ENCODE data around the gene SYNE1.

SYNE1 gene

GRCh38 chr6:152123076-152123475, 514.1 kb downstream of the SYNE1 start:
- DNase-seq: no peak

DNA sequence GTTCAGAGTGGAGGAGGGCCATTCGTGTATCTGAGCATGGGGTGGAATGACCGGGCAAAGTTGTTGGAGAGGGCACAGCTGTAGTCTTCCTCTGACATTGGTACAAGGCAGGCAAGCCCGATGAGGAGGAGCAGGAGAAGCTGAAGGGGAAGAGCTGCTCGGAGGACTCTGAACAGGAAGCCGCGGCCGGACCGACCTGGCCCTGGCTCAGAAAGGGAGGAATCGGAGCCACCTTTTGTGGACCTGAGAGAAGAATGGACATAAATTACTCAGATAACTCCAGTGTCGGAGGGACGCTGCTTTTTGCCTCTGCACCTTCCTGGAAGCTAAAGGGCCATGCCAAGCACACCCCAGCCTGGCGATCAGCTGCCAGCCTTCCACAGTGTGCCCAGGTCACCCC, 514.7 kb downstream of the SYNE1 start:
- DNase-seq: no peak

GRCh38 chr6:152121910-152122309, 515.3 kb downstream of the SYNE1 start:
- DNase-seq: no peak

GRCh38 chr6:152119831-152120230, 517.3 kb downstream of the SYNE1 start:
- no peak for DNase-seq

DNA sequence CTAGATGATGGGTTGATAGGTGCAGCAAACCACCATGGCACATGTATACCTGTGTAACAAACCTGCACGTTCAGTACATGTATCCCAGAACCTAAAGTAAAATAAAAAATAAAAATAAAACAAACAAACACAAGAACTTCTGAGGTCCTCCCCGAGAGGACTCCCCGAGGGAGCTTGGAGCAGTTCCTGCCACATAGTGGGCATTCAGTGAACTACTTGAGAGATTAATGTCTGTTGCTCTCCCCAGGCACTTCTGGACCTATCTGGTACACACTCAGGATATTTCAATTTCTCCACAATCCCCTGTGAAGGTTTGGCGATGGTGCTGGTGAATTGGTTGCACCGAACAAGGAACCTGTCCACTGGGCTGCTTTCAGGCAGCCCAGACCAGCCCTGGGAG, 518.5 kb downstream of the SYNE1 start:
- no peak for DNase-seq

DNA sequence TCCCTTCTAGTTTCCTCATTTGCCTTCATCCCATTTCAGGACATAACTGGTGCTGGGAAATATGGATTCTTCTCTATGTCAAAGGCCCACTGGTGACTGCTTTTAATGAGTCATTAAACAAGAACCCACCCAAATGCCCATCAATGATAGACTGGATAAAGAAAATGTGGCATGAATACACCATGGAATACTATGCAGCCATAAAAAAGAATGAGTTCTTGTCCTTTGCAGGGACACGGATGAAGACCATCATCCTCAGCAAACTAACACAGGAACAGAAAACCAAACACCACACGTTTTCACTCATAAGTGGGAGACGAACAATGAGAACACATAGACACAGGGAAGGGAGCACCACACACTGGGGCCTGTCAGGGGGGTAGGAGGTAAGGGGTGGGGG, 518.9 kb downstream of the SYNE1 start:
- DNase-seq: no peak

DNA sequence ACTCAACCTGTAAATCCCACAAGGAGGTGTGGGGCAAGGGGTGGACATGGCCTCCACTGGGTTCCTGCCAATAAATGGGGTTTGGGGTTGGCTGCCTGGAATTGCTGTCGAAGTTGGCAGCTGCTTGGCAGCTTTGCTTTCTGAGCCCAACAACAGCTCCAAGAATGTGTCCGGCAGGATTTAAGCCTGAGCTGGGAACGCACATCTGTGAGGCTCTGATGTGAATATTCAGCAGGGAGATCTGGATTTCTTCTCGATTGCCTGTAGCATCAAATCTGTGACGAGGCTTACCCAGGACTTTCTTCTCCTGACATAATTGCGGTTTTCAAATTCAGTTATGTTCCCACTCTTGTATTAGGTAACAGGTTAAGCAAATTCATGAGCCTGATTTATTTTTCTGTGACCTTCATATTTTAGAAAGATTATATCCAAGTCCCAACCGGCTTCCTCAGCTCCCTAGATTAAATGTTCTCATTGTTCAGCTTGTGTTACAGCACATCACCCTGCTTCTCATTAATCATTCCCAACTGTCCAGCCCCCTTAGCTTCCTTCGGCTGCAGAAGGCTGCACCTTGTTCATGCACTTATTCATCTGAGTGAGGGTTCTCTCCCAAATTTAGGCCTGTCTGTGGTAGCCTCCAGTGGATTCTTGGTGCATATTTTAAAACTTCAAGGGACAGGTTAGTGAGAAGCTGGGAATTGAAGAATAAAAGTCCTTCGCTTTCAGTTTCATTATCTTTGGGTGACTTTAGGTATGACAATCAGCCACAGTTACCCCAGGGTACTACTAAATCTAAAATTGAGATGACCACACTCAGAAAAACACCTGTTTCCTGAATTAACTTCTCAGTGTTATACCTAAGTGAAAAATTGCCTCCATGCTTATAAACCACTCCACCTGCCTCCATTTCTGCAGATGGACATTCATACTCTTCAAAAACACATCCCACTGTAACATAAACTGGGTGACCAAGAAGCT, 519.7 kb downstream of the SYNE1 start:
- peak; percentile 48 for DNase-seq

DNA sequence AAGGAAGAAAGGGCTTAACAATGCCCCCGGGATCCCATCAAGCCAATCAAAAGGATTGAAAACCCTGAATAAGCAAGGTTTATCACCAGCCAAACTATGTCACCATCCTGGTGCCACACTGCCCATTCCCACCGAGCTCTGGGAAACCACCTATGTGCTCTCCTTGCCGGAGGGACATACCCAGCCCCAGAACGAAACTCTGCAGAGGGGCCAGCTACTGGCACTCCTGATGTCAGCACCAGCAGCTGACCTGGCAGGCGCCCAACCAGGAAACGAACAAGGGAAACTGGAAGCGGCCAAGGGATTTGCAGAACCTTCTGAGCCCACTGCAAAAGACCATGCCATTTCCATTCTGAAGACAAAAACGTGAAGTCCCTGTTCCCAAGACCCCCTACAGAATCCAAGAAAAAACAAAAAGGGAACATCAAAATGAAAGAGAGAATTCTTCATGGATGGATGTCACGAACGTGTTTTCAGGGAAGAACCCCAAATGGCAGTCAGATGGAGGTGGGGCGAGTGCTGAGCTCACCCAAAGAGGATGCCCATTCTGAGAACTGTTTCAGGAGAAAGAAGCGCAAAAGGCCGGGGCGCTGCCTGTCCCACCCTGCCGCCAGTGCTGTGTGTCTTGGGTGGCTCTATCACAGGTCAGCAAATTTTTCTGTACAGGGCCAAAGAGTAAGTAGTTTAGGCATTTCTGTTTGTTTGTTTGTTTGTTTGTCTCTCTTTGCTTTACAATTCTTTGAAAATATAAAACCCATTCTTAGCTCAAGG, 524.5 kb downstream of the SYNE1 start:
- peak; percentile 73 for DNase-seq

- peak; percentile 43 for DNase-seq
These were observed 526.0 kb downstream of the SYNE1 start for GRCh38 chr6:152110886-152111820.

- no peak for DNase-seq
These were observed 529.2 kb downstream of the SYNE1 start for GRCh38 chr6:152107973-152108372.

DNA sequence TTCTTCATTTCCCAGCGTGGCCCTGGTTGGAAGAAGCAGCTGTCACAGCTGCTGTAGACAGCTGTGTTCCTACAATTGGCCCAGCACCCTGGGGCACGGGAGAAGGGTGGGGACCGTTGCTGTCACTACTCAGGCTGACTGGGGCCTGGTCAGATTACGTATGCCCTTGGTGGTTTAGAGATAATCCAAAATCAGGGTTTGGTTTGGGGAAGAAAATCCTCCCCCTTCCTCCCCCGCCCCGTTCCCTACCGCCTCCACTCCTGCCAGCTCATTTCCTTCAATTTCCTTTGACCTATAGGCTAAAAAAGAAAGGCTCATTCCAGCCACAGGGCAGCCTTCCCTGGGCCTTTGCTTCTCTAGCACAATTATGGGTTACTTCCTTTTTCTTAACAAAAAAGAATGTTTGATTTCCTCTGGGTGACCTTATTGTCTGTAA, 537.0 kb downstream of the SYNE1 start:
- peak; percentile 71 for DNase-seq

- DNase-seq: no peak
These were observed 537.5 kb downstream of the SYNE1 start for GRCh38 chr6:152099446-152100182.

GRCh38 chr6:152098683-152099082, 538.5 kb downstream of the SYNE1 start:
- no peak for DNase-seq

GRCh38 chr6:152096863-152097496, 540.2 kb downstream of the SYNE1 start:
- no peak for DNase-seq

DNA sequence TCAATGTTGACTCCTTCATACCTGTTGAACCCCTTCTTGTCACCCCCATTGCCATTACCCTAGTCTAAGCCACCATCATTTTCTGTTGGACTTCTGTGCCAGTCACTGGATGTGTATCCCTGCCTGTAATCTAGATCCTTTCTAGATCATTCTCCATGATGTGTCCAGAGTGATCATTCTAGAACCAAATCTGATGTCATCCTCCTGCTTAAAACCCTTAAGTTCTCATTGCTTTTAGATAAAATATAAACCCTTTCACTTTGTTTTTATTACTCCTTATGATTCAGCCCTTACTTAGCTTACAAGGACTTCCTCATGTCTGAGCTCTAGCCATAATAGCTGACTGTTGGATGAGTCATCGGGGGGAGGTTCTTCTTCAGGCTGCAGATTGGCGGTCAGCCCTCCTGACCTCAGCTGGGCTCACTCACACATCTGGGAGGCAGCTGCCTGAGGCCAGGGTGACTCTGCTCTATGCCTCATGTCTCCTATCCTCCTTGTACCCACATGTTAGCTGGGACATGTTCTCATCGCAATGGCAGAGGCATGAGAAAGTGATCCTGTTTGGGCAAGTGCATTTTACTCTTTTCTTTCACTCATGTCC, 542.1 kb downstream of the SYNE1 start:
- peak; percentile 45 for DNase-seq

GRCh38 chr6:152094276-152094675, 542.9 kb downstream of the SYNE1 start:
- no peak for DNase-seq

GRCh38 chr6:152093711-152094110, 543.5 kb downstream of the SYNE1 start:
- DNase-seq: no peak

DNA sequence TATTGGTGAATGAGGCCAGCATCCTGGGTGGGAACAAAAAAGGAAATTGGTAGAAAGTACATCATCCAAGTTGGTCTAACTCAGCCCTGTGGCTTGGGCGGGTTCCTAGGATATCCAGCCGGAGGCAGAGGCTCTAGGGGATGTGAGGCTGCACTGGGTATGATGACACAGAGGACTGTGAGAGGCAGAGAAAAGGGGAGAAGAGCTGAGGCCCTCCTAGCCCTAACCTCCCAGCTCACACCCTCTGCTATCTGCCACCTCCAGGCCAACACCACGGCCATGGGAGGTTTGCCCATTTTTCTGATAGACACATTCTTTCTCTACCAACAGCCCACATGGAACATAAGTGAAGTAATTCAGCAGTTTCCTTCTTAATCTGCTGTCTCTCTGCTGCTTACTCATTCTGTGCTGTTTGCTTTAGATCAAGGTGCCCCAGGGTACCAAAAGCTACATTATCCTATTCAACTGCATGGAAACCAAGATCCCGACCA, 545.3 kb downstream of the SYNE1 start:
- no peak for DNase-seq

GRCh38 chr6:152091201-152091600, 546.0 kb downstream of the SYNE1 start:
- DNase-seq: no peak

GRCh38 chr6:152089992-152090391, 547.2 kb downstream of the SYNE1 start:
- DNase-seq: no peak

DNA sequence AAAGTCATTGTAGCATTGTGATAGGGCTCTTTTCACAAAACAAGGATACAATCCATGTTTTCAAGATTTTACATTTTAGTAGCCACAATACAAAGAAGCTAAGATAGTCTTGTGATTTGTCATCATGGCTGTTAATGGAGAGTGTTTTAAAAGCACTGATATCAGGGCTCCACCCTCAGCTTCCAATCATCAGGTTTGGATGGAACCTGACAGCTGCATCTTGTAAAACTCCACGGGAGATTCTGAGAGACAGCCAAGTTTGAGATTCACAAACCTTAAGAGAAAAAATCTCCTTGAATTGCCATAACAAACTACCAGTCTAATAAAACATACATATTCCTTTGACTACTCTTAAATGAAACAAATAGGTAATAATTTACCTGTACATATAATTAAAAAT, 549.5 kb downstream of the SYNE1 start:
- DNase-seq: no peak
